ENCODE results near the gene AIP. TPM values are rescaled to one million over a fixed set of nuclear protein-coding genes. Genes with fewer than 3 reads are reported as not detected.
"Not testable (repeated sequence)": the region's sequence is repeated elsewhere in the genome, so short reads cannot be mapped to it uniquely, and the experiment has no call there.

AIP gene
- total and polyA plus RNA-seq, 9 donors: 33.5 to 114 (median 65.4) TPM

- 81 to 90% (median 84%) methylated on average over 16 of the region's 16 CpGs for WGBS, 3 donors
- DNase-seq: peak in 3 of 5 donors; percentile 28 to 44 (median 40)
- Histone ChIP-seq H3K9me3 (no peaks in the 10 kb centered on the region), H3K4me3 (no peak overlapping the region), H3K36me3 (no peaks in the 10 kb centered on the region), H3K27ac (no peak overlapping the region), H3K27me3 (no peaks in the 10 kb centered on the region), H3K4me1 (ENCODE audit: insufficient read depth) (peaks cover 9% of the 10 kb centered on the region)
- intact Hi-C loops (cut with DNase I): no loop called here
- TF ChIP-seq POLR2A (IDR thresholded peaks at IDR 0.05): no peak
- TF ChIP-seq CTCF (IDR thresholded peaks at IDR 0.05): no peak
- no peak for TF ChIP-seq EP300 (IDR thresholded peaks at IDR 0.05)
Measured at GRCh38 chr11:67483831-67484665, 1.2 kb downstream of the AIP start.

DNA sequence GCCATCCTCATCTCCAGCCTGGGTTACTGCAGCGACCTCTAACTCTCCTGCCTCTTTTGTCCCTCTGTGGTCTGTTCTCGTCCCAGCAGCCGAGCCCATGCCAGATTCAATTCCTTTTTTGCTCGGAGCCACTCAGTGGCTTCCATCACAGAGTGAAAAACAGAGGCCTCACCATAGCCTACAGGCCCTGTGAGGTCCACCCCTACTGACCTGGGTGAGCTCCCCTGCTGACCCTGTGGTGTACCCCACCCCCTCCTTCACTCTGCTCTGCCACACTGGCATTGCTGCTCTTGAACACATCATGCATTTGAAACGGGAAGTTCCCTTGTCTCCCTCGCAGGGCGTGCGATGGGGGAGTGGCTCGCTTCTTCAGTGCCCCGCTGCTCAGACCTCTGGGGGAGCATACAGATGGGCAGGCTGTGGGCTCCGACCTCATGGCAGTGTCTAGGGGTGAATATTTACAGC is 2.1 kb downstream of the AIP start:
- Histone ChIP-seq H3K4me1 (ENCODE audit: insufficient read depth) (peaks cover 9% of the 10 kb centered on the region), H3K27ac (no peak overlapping the region), H3K36me3 (no peaks in the 10 kb centered on the region), H3K4me3 (no peak overlapping the region), H3K27me3 (no peaks in the 10 kb centered on the region), H3K9me3 (no peaks in the 10 kb centered on the region)
- peak in 2 of 5 donors; percentile 20 to 29 for DNase-seq
- intact Hi-C loops (cut with DNase I): no loop called here
- 77 to 87% (median 79%) methylated on average over 11 of the region's 11 CpGs for WGBS, 3 donors
- no peak for TF ChIP-seq POLR2A (IDR thresholded peaks at IDR 0.05)
- no peak for TF ChIP-seq CTCF (IDR thresholded peaks at IDR 0.05)
- no peak for TF ChIP-seq EP300 (IDR thresholded peaks at IDR 0.05)

GRCh38 chr11:67485873-67486361 is 3.1 kb downstream of the AIP start:
- H3K4me1 ChIP-seq (ENCODE audit: insufficient read depth); H3K4me3 ChIP-seq; H3K9me3 ChIP-seq; H3K27ac ChIP-seq; intact Hi-C loops (cut with DNase I); H3K27me3 ChIP-seq; H3K36me3 ChIP-seq: not testable (repeated sequence)
- peak in 1 of 5 donors; percentile 26 for DNase-seq
- WGBS, 3 donors: 88 to 95% (median 92%) methylated on average over 7 of the region's 7 CpGs

DNA sequence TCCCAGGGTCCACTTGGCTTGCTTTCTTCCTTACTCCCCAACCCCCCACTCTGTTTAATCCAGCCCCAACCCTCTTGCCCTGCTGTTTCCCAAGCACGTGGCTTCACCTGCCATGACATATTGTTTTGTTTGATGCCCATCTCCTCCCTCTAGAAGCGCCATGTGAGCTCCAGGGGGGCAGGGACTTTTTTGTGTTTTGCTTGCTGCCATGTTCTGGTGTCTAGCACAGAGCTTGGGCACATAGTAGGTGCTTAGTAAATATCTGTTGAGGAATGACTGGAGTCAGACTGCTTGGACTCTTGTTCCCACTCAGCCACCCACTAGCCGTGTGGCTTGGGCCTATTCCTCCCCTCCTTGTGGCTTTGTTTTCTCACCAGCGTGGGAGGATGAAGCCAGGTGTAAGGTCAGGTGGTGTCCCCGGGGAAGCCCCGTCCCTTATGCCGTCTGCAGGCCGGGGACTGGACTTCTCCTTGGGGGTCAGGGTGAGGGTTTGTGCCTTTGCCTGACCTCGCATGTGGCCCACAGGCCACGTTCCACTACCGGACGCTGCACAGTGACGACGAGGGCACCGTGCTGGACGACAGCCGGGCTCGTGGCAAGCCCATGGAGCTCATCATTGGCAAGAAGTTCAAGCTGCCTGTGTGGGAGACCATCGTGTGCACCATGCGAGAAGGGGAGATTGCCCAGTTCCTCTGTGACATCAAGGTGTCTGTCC is 3.8 kb downstream of the AIP start:
- peaks cover 9% of the 10 kb centered on the region for H3K4me1 ChIP-seq (ENCODE audit: insufficient read depth)
- no peak overlapping the region for H3K27ac ChIP-seq
- H3K4me3 ChIP-seq: no peak overlapping the region
- DNase-seq: peak in 1 of 5 donors; percentile 25
- no peaks in the 10 kb centered on the region for H3K9me3 ChIP-seq
- no peaks in the 10 kb centered on the region for H3K36me3 ChIP-seq
- WGBS, 3 donors: 77 to 88% (median 80%) methylated on average over 20 of the region's 20 CpGs
- intact Hi-C loops (cut with DNase I): no loop called here
- TF ChIP-seq EP300 (IDR thresholded peaks at IDR 0.05) (no peak), CTCF (IDR thresholded peaks at IDR 0.05) (no peak), POLR2A (IDR thresholded peaks at IDR 0.05) (no peak)
- no peaks in the 10 kb centered on the region for H3K27me3 ChIP-seq

Measured in ovary (tissue), 9 donors.